Aorta (tissue), 5 donors: ENCODE results near the gene CCT3. TPM values are rescaled to one million over a fixed set of nuclear protein-coding genes. Genes with fewer than 3 reads are reported as not detected.

Experiments
- ATAC-seq: fragments of 200-7000 bp; cut with Tn5 transposase; one replicate; pipeline ENCODE4 v1.9.1; 2022; ENCODE audit warnings: moderate library complexity; ENCODE audit not compliant: low FRiP score
- DNase-seq, 2 donors: peaks; one replicate each; pipeline ENCODE4 v3.0.0-alpha.2; 2020
- H3K27ac ChIP-seq, 2 donors: one replicate each; pipeline ENCODE4 v1.5.1; 2013; ENCODE audit warnings: low read length in 2 of 2, mild to moderate bottlenecking in 2 of 2, moderate library complexity in 2 of 2, control low read depth in 1 of 2, inconsistent platforms in 1 of 2, low read depth in 1 of 2
- H3K27me3 ChIP-seq, 2 donors: one replicate each; pipeline ENCODE4 v1.6.1; 2013; ENCODE audit warnings: control low read depth in 1 of 2, low read length in 1 of 2, mild to moderate bottlenecking in 1 of 2, moderate library complexity in 1 of 2; ENCODE audit not compliant: insufficient read depth in 2 of 2, control insufficient read depth in 1 of 2
- H3K36me3 ChIP-seq, 2 donors: one replicate each; pipeline ENCODE4 v1.6.1; 2013; ENCODE audit warnings: control low read depth in 1 of 2, low read length in 1 of 2, mild to moderate bottlenecking in 1 of 2; ENCODE audit not compliant: insufficient read depth in 2 of 2, control insufficient read depth in 1 of 2
- H3K4me1 ChIP-seq, 2 donors: one replicate each; pipeline ENCODE4 v1.6.1; 2013; ENCODE audit warnings: low read length in 2 of 2, control low read depth in 1 of 2, mild to moderate bottlenecking in 1 of 2, moderate library complexity in 1 of 2; ENCODE audit not compliant: insufficient read depth in 2 of 2, control insufficient read depth in 1 of 2
- H3K4me3 ChIP-seq, 2 donors: one replicate each; pipeline ENCODE4 v1.5.1; 2013; ENCODE audit warnings: low read length in 2 of 2, control low read depth in 1 of 2, mild to moderate bottlenecking in 1 of 2
- H3K9me3 ChIP-seq: one replicate; pipeline ENCODE4 v1.6.1; 2013; ENCODE audit warnings: mild to moderate bottlenecking, low read length; ENCODE audit not compliant: control insufficient read depth
- WGBS, 2 donors: extraction: QIAGEN DNeasy Blood & Tissue Kit; methylation state at CpG; one replicate each; pipeline ENCODE4 v1.1.7; 2013; 5-methylcytosine and 5-hydroxymethylcytosine counted together
- intact Hi-C, 2 donors: fragments of 100-400 bp; cut with DNase I; formaldehyde crosslinking; loops; one replicate each; pipeline versions ENCODE4 v1.14.2 to v1.15.0; 2022
- long read RNA-seq, 2 donors: library from polyadenylated mRNA; unstranded; transcript quantifications; one replicate each; pipeline ENCODE4 v2.0.0, GENCODE V29; 2020 to 2021
- polyA plus RNA-seq, 2 donors: library from polyadenylated mRNA; stranded (reverse); fragments of 200-250 nt; gene quantifications; one replicate each; pipeline ENCODE4 v1.2.3, GENCODE V29; 2013
- total RNA-seq, 2 donors: library from RNA; stranded (reverse); fragmentation: NEBNext Ultra II Directional; extraction: Animal tissue kit (Norgen Biotek cat#: 25700); gene quantifications; one replicate each; pipeline ENCODE4 v1.2.1, GENCODE V29; 2021
- donor health status: healthy with polysubstance abuse.
- donor health status: Bipolar disorder and iron deficiency.
- donor health status: DM: no; HTN: no; CAD: no.
- donor health status: DM: no; HTN: no; CAD: no.
- donor health status: DM: yes; HTN: yes; CAD: no.

CCT3 gene
- total RNA-seq, result 100 to 1,000 TPM; 102 to 112 TPM
- 10 to 100 TPM; 76.0 to 87.0 TPM for polyA plus RNA-seq
- long read RNA-seq, donor 1, transcript CCT3-204 (12 exons, 1,815 nt), result minor isoform, 15 of 1,016 reads
- long read RNA-seq, donor 1, transcript CCT3-201 (14 exons, 2,150 nt), result major isoform, 916 of 1,016 reads
- long read RNA-seq, donor 1, partial matches to known transcripts, result 43 of 1,016 reads
- long read RNA-seq, donor 1, other reads (novel, unspliced or antisense), result 38 of 1,016 reads
- long read RNA-seq, donor 2, transcript CCT3-201 (14 exons, 2,150 nt), result major isoform, 90 of 119 reads
- long read RNA-seq, donor 2, partial matches to known transcripts, result 27 of 119 reads
- long read RNA-seq, donor 2, other reads (novel, unspliced or antisense), result 1 of 119 reads

GRCh38 chr1:156338180-156338976 lies at the start of gene CCT3, which contains the start of gene TSACC:
Gene CCT3, minus strand, starts transcription at chr1:156338292. Its CDS starts 108 bp downstream, at chr1:156338184.
Gene TSACC, plus strand, starts transcription at chr1:156338526. Its CDS starts 1,232 bp downstream, at chr1:156339758.
- intact Hi-C loops, result no loop called here
- peak within 1 kb of the TSS; percentile 42 to 81 for H3K4me3 ChIP-seq
- H3K36me3 ChIP-seq, result no peaks in the 10 kb centered on the region
- no peaks in the 10 kb centered on the region for H3K27me3 ChIP-seq
- H3K9me3 ChIP-seq, result no peaks in the 10 kb centered on the region
- DNase-seq, result peak; percentile 99 to 100
- H3K27ac ChIP-seq, result peak within 1 kb of the TSS in 1 of 2 donors; percentile 30
- ATAC-seq, result peak; percentile 99
- 0% methylated on average over 47 of the region's 47 CpGs for WGBS, 2 donors
- peaks cover 0 to 9% of the 10 kb centered on the region in 2 donors for H3K4me1 ChIP-seq

- no peak for ATAC-seq
- no peaks in the 10 kb centered on the region for H3K9me3 ChIP-seq
- H3K27ac ChIP-seq, result no peak overlapping the region
- H3K27me3 ChIP-seq, result peaks cover 0 to 2% of the 10 kb centered on the region in 2 donors
- WGBS, 2 donors, result 67 to 72% methylated on average over 15 of the region's 15 CpGs
- H3K36me3 ChIP-seq, result no peaks in the 10 kb centered on the region
- no peak overlapping the region for H3K4me3 ChIP-seq
- DNase-seq, result no peak
- intact Hi-C loops, result loop anchor here (2.0 to 10.0 kb wide), 3 partner anchors 57 to 227 kb away; partner anchors contain the start of genes GPATCH4 (in 1 of the 2) and HAPLN2 (in 1 of the 2)
- no peaks in the 10 kb centered on the region for H3K4me1 ChIP-seq
Measured at GRCh38 chr1:156387870-156388173, 49.7 kb upstream of the CCT3 start.

- intact Hi-C loops, result loop anchor here (2.0 to 10.0 kb wide), 3 partner anchors 58 to 228 kb away; partner anchors contain the start of genes GPATCH4 (in 1 of the 2) and HAPLN2 (in 1 of the 2)
- 95 to 96% methylated on average over 8 of the region's 8 CpGs for WGBS, 2 donors
Measured at GRCh38 chr1:156386949-156387869, 49.1 kb upstream of the CCT3 start.

GRCh38 chr1:156386134-156386901 lies 48.2 kb upstream of the CCT3 start:
- Histone ChIP-seq H3K4me3 (no peak overlapping the region), H3K27me3 (peaks cover 0 to 2% of the 10 kb centered on the region in 2 donors), H3K9me3 (no peaks in the 10 kb centered on the region), H3K36me3 (no peaks in the 10 kb centered on the region), H3K27ac (no peak overlapping the region), H3K4me1 (no peaks in the 10 kb centered on the region)
- intact Hi-C loops, result loop anchor here (2.0 to 10.0 kb wide), 3 partner anchors 58 to 228 kb away; partner anchors contain the start of genes GPATCH4 (in 1 of the 2) and HAPLN2 (in 1 of the 2)
- 87 to 90% methylated on average over 6 of the region's 6 CpGs for WGBS, 2 donors
- ATAC-seq (no peak), DNase-seq (no peak)

More at GRCh38 chr1:156386949-156387869, 49.1 kb upstream of the CCT3 start:
- no peaks in the 10 kb centered on the region for H3K36me3 ChIP-seq
- no peak overlapping the region for H3K4me3 ChIP-seq
- DNase-seq, result no peak
- ATAC-seq, result no peak
- H3K4me1 ChIP-seq, result no peaks in the 10 kb centered on the region
- H3K27me3 ChIP-seq, result peaks cover 0 to 2% of the 10 kb centered on the region in 2 donors
- no peak overlapping the region for H3K27ac ChIP-seq
- H3K9me3 ChIP-seq, result no peaks in the 10 kb centered on the region

- ATAC-seq, result peak; percentile 48
- intact Hi-C loops, result loop anchor here (2.0 to 10.0 kb wide), 3 partner anchors 59 to 229 kb away; partner anchors contain the start of genes GPATCH4 (in 1 of the 2) and HAPLN2 (in 1 of the 2)
- peak; percentile 74 to 84 for DNase-seq
- H3K27me3 ChIP-seq, result peaks cover 0 to 2% of the 10 kb centered on the region in 2 donors
- no peaks in the 10 kb centered on the region for H3K4me1 ChIP-seq
- no peak overlapping the region for H3K4me3 ChIP-seq
- H3K9me3 ChIP-seq, result no peaks in the 10 kb centered on the region
- H3K27ac ChIP-seq, result no peak overlapping the region
- 14 to 15% methylated on average over 9 of the region's 9 CpGs for WGBS, 2 donors
- H3K36me3 ChIP-seq, result no peaks in the 10 kb centered on the region
Measured at GRCh38 chr1:156385534-156386031, 47.5 kb upstream of the CCT3 start.

- intact Hi-C loops, result loop anchor here (2.0 to 10.0 kb wide), 3 partner anchors 60 to 230 kb away; partner anchors contain the start of genes GPATCH4 (in 1 of the 2) and HAPLN2 (in 1 of the 2)
- no peak for DNase-seq
- Histone ChIP-seq H3K4me1 (no peaks in the 10 kb centered on the region), H3K27me3 (peaks cover 0 to 2% of the 10 kb centered on the region in 2 donors), H3K36me3 (no peaks in the 10 kb centered on the region), H3K27ac (no peak overlapping the region), H3K4me3 (no peak overlapping the region), H3K9me3 (no peaks in the 10 kb centered on the region)
- no peak for ATAC-seq
- WGBS, 2 donors, result 94 to 97% methylated on average over 5 of the region's 5 CpGs
Measured at GRCh38 chr1:156384658-156385057, 46.6 kb upstream of the CCT3 start.

- Histone ChIP-seq H3K9me3 (no peaks in the 10 kb centered on the region), H3K4me1 (no peaks in the 10 kb centered on the region), H3K4me3 (no peak overlapping the region), H3K36me3 (no peaks in the 10 kb centered on the region), H3K27me3 (peaks cover 0 to 2% of the 10 kb centered on the region in 2 donors), H3K27ac (no peak overlapping the region)
- DNase-seq, result no peak
- intact Hi-C loops, result loop anchor here (2.0 to 10.0 kb wide), 3 partner anchors 61 to 231 kb away; partner anchors contain the start of genes GPATCH4 (in 1 of the 2) and HAPLN2 (in 1 of the 2)
- WGBS, 2 donors, result 78 to 94% methylated on average over 3 of the region's 3 CpGs
- no peak for ATAC-seq
Measured at GRCh38 chr1:156384007-156384406, 45.9 kb upstream of the CCT3 start.
